Adrenal gland (tissue), 12 donors: ENCODE data around the gene DMRT1. TPM values are rescaled to one million over a fixed set of nuclear protein-coding genes. Genes with fewer than 3 reads are reported as not detected.

Experiments used
- DNase-seq, 7 donors: peaks; one replicate each; pipeline ENCODE4 v3.0.0-alpha.2; 2019 to 2020
- H3K27ac ChIP-seq, 5 donors: fragments of 200-600 bp; sonication (generic) in 4 of 5; 1 replicate in 3 of 5; 2 replicates in 2 of 5; pipeline versions ENCODE4 v1.5.1 to v1.8.0; 2016 to 2020; ENCODE audit warnings: mild to moderate bottlenecking in 1 of 5
- H3K27me3 ChIP-seq: fragments of 200-600 bp; 2 replicates; pipeline ENCODE4 v1.8.0; 2021
- H3K36me3 ChIP-seq, 2 donors: fragments of 200-600 bp; replicated peaks in 1 of 2; 1 replicate in 1 of 2; 2 replicates in 1 of 2; pipeline versions ENCODE4 v1.5.1 to v1.8.0; 2018 to 2022
- H3K4me1 ChIP-seq, 2 donors: fragments of 200-600 bp; replicated peaks in 1 of 2; 1 replicate in 1 of 2; 2 replicates in 1 of 2; pipeline versions ENCODE4 v1.5.1 to v1.8.0; 2018 to 2021
- H3K4me3 ChIP-seq, 4 donors: fragments of 200-600 bp; sonication (generic) in 3 of 4; one replicate each; pipeline ENCODE4 v1.5.1; 2016 to 2018
- H3K9me3 ChIP-seq, 3 donors: fragments of 200-600 bp; sonication (generic) in 1 of 3; replicated peaks in 1 of 3; 1 replicate in 2 of 3; 2 replicates in 1 of 3; pipeline versions ENCODE4 v1.5.1 to v1.8.0; 2016 to 2021
- CTCF ChIP-seq, 6 experiments: fragments of 450-650 bp in 4 of 6; fragments of 200-600 bp in 2 of 6; sonication (generic) in 1 of 6; IDR thresholded peaks; 1 replicate in 5 of 6; 2 replicates in 1 of 6; pipeline versions ENCODE4 v1.5.1 to v1.8.0; 2016 to 2021; ENCODE audit warnings: antibody characterized with exemption in 6 of 6, mild to moderate bottlenecking in 2 of 6, moderate library complexity in 1 of 6
- POLR2A ChIP-seq, 2 donors: fragments of 450-650 bp; IDR thresholded peaks; one replicate each; pipeline ENCODE4 v1.6.1; 2017; ENCODE audit warnings: antibody characterized with exemption in 2 of 2, mild to moderate bottlenecking in 2 of 2, moderate library complexity in 1 of 2
- WGBS, 4 donors: extraction: QIAGEN DNeasy Blood & Tissue Kit in 2 of 4; methylation state at CpG; one replicate each; pipeline versions ENCODE4 v1.1.5 to v1.1.7; 2013 to 2017; 5-methylcytosine and 5-hydroxymethylcytosine counted together
- intact Hi-C, 2 donors: fragments of 100-400 bp; cut with DNase I; formaldehyde crosslinking; loops; one replicate each; pipeline versions ENCODE4 v1.14.1 to v1.15.0; 2022 to 2023
- polyA plus RNA-seq, 3 donors: library from polyadenylated mRNA; stranded (reverse); fragments of 200-250 nt in 2 of 3; fragments of 350-450 nt in 1 of 3; fragmentation: Illumina TruSeq in 1 of 3; extraction: RNeasy Lipid Tissue Mini Kit (QIAGEN cat#74804) in 1 of 3; gene quantifications; one replicate each; pipeline ENCODE4 v1.2.3, GENCODE V29; 2013 to 2014
- total RNA-seq, 9 donors: library from RNA; depleted of rRNA in 4 of 9; stranded (reverse); fragments of >200 nt in 4 of 9; fragments of 120-200 nt in 1 of 9; fragmentation: NEBNext Ultra II Directional in 1 of 9; extraction: Animal tissue kit (Norgen Biotek cat#: 25700) in 1 of 9; gene quantifications; one replicate each; pipeline versions ENCODE4 v1.1.0 to v1.2.4, GENCODE V29; 2013 to 2023
- donor health status: healthy with polysubstance abuse.
- donor health status: Bipolar disorder and iron deficiency.
- donor health status: DM: yes; HTN: yes; CAD: no.
- donor health status: DM: no; HTN: no; CAD: no.
- donor health status: DM: no; HTN: no; CAD: no.
- donor health status: DM: yes; HTN: yes; CAD: no.

Gene DMRT1
- total and polyA plus RNA-seq, 12 donors, result 9.2 TPM; not detected in 11

- no peaks in the 10 kb centered on the region for H3K9me3 ChIP-seq
- TF ChIP-seq CTCF (IDR thresholded peaks at IDR 0.05) (no peak), POLR2A (IDR thresholded peaks at IDR 0.05) (no peak)
- no peaks in the 10 kb centered on the region for H3K27me3 ChIP-seq
- 92 to 98% (median 96%) methylated on average over 2 to 6 of the region's 6 CpGs for WGBS, 4 donors
- no peaks in the 10 kb centered on the region for H3K4me1 ChIP-seq
- H3K4me3 ChIP-seq, result no peak overlapping the region
- H3K27ac ChIP-seq, result no peak overlapping the region
- no peak for DNase-seq
- no peaks in the 10 kb centered on the region for H3K36me3 ChIP-seq
- intact Hi-C loops, result no loop called here
These were observed 45.6 kb upstream of the DMRT1 start for GRCh38 chr9:795869-796268.

- H3K9me3 ChIP-seq, result no peaks in the 10 kb centered on the region
- H3K27ac ChIP-seq, result no peak overlapping the region
- H3K4me3 ChIP-seq, result no peak overlapping the region
- no peak for DNase-seq
- no peaks in the 10 kb centered on the region for H3K4me1 ChIP-seq
- H3K36me3 ChIP-seq, result no peaks in the 10 kb centered on the region
- no peaks in the 10 kb centered on the region for H3K27me3 ChIP-seq
- WGBS, 4 donors, result 71 to 77% (median 72%) methylated on average over 9 of the region's 9 CpGs
- TF ChIP-seq CTCF (IDR thresholded peaks at IDR 0.05) (no peak), POLR2A (IDR thresholded peaks at IDR 0.05) (no peak)
- intact Hi-C loops, result no loop called here
These were observed 40.8 kb upstream of the DMRT1 start for GRCh38 chr9:800591-801150.

GRCh38 chr9:801399-802071, 40.0 kb upstream of the DMRT1 start:
- peak in 5 of 7 donors; percentile 9 to 57 (median 30) for DNase-seq
- H3K27ac ChIP-seq, result no peak overlapping the region
- no peak overlapping the region for H3K4me3 ChIP-seq
- H3K27me3 ChIP-seq, result no peaks in the 10 kb centered on the region
- WGBS, 4 donors, result 59 to 63% (median 61%) methylated on average over 11 of the region's 11 CpGs
- H3K9me3 ChIP-seq, result no peaks in the 10 kb centered on the region
- intact Hi-C loops, result no loop called here
- H3K4me1 ChIP-seq, result no peaks in the 10 kb centered on the region
- TF ChIP-seq CTCF (IDR thresholded peaks at IDR 0.05) (no peak), POLR2A (IDR thresholded peaks at IDR 0.05) (no peak)
- H3K36me3 ChIP-seq, result no peaks in the 10 kb centered on the region

- no peaks in the 10 kb centered on the region for H3K36me3 ChIP-seq
- intact Hi-C loops, result no loop called here
- H3K27ac ChIP-seq, result no peak overlapping the region
- no peak overlapping the region for H3K4me3 ChIP-seq
- no peak for DNase-seq
- TF ChIP-seq POLR2A (IDR thresholded peaks at IDR 0.05), result no peak
- no peak for TF ChIP-seq CTCF (IDR thresholded peaks at IDR 0.05)
- H3K4me1 ChIP-seq, result no peaks in the 10 kb centered on the region
- H3K9me3 ChIP-seq, result no peaks in the 10 kb centered on the region
- no peaks in the 10 kb centered on the region for H3K27me3 ChIP-seq
These were observed 37.5 kb upstream of the DMRT1 start for GRCh38 chr9:804026-804425.
